Neural crest cell (in vitro differentiated cells): ENCODE results near the gene CELF4. TPM values are rescaled to one million over a fixed set of nuclear protein-coding genes. Genes with fewer than 3 reads are reported as not detected.

Source experiments
- DNase-seq: peaks from one replicate; pipeline ENCODE4 v3.0.0; 2021; ENCODE audit warnings: low read depth, mixed read lengths, low spot score
- H3K27ac Mint-ChIP-seq: one replicate; pipeline ENCODE4 v1.8.0; 2021; ENCODE audit warnings: mild to moderate bottlenecking, mixed read lengths; ENCODE audit not compliant: unreplicated experiment
- H3K27me3 Mint-ChIP-seq: 2 replicates; pipeline ENCODE4 v1.8.0; 2021; ENCODE audit warnings: low read depth, mild to moderate bottlenecking, mixed read lengths
- H3K36me3 Mint-ChIP-seq: 2 replicates; pipeline ENCODE4 v1.8.0; 2021; ENCODE audit warnings: low read depth, mild to moderate bottlenecking, mixed read lengths
- H3K4me1 Mint-ChIP-seq: 2 replicates; pipeline ENCODE4 v1.8.0; 2021; ENCODE audit warnings: mixed read lengths
- H3K4me3 Mint-ChIP-seq: one replicate; pipeline ENCODE4 v1.8.0; 2021; ENCODE audit warnings: mild to moderate bottlenecking, mixed read lengths
- H3K9me3 Mint-ChIP-seq: 2 replicates; pipeline ENCODE4 v1.8.0; 2021; ENCODE audit warnings: mixed read lengths
- total RNA-seq: library from RNA; stranded (reverse); gene quantifications from 2 replicates; pipeline ENCODE4 v1.2.1, GENCODE V29; 2021
- TF ChIP-seq, protein P1 (sequence below): fragments of 200-600 bp; sonication (generic); conservative IDR thresholded peaks from 2 replicates; pipeline ENCODE4 v1.5.0; 2021; ENCODE audit warnings: antibody characterized with exemption, mild to moderate bottlenecking

Gene CELF4
- total RNA-seq, 1 donor from 2014 or later, result 1.9 TPM

DNA sequence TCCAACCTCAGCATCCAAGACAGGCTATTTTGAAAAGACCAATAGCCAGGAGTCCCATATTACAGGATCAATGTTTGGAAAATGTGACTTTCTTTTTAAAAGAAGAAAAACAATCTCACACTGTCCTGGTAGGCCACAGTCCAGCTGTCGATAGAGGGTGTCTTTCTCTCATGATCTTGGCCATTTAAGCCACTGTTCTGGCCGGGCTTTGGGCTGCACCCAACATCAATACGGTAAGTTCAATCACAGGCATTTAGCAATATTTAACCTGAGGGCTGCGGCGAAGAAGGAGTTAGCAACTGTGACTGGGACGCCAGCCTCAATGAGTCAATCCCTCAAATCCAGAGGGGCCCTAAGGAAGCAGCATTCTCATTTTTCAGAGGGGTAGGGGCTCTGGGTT, 69.0 kb downstream of the CELF4 start:
- H3K36me3 Mint-ChIP-seq, result no peaks in the 10 kb centered on the region

DNA sequence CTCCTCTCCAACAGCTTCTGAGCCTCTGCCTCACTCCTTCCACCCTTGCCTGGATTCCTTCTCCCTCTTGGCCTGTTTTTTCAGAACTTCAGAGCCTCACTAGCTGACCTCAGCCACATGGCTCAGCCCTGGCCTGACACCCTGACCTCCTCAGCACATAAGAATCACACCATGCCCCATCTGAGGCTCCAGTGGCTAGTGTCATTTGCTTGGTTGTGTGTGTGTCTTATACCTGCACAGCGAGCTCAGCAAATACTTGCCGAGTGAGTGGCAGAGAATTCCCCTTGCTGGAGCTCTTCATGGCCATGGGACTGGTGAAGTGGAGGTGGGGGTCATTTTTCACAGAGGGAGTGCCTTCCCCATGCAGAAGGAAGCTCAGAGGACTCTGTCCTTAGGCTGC, 70.2 kb downstream of the CELF4 start:
- Mint-ChIP-seq H3K4me1 (peaks cover 22% of the 10 kb centered on the region), H3K36me3 (no peaks in the 10 kb centered on the region), H3K9me3 (no peaks in the 10 kb centered on the region), H3K4me3 (no peak overlapping the region), H3K27me3 (peaks cover 12% of the 10 kb centered on the region), H3K27ac (peak overlapping the region; percentile 86)
- DNase-seq, result no peak
- TF ChIP-seq, protein P1, sequence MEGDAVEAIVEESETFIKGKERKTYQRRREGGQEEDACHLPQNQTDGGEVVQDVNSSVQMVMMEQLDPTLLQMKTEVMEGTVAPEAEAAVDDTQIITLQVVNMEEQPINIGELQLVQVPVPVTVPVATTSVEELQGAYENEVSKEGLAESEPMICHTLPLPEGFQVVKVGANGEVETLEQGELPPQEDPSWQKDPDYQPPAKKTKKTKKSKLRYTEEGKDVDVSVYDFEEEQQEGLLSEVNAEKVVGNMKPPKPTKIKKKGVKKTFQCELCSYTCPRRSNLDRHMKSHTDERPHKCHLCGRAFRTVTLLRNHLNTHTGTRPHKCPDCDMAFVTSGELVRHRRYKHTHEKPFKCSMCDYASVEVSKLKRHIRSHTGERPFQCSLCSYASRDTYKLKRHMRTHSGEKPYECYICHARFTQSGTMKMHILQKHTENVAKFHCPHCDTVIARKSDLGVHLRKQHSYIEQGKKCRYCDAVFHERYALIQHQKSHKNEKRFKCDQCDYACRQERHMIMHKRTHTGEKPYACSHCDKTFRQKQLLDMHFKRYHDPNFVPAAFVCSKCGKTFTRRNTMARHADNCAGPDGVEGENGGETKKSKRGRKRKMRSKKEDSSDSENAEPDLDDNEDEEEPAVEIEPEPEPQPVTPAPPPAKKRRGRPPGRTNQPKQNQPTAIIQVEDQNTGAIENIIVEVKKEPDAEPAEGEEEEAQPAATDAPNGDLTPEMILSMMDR, result no peak

More for the DNA sequence above, 69.0 kb downstream of the CELF4 start:
- TF ChIP-seq, protein P1, result no peak
- H3K4me3 Mint-ChIP-seq, result no peak overlapping the region
- no peaks in the 10 kb centered on the region for H3K9me3 Mint-ChIP-seq
- DNase-seq, result no peak
- H3K27ac Mint-ChIP-seq, result no peak overlapping the region
- peaks cover 3% of the 10 kb centered on the region for H3K27me3 Mint-ChIP-seq
- peaks cover 14% of the 10 kb centered on the region for H3K4me1 Mint-ChIP-seq

DNA sequence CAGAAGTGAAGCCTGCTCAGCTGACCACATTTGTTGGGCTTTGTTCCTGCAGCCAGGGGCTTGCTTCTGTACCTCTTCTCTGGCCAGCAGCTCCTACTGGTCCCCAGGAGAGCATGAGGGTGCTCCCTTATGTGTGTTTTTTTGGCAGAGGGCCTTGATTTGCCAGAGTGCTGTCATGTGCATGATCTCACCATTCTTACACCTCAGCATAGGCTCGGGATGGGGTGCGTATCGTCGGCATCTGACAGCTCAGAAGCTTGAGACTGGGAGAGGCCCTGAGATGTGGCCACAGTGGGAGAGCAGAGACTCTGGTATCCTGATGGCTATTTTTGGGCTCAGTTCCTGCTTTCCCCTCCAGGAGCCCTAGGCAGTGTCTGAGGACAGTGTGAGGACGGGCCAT, 71.2 kb downstream of the CELF4 start:
- TF ChIP-seq, protein P1, result no peak
- DNase-seq, result no peak
- H3K27me3 Mint-ChIP-seq, result peaks cover 19% of the 10 kb centered on the region
- H3K4me3 Mint-ChIP-seq, result no peak overlapping the region
- H3K36me3 Mint-ChIP-seq, result no peaks in the 10 kb centered on the region
- H3K4me1 Mint-ChIP-seq, result peaks cover 29% of the 10 kb centered on the region
- no peaks in the 10 kb centered on the region for H3K9me3 Mint-ChIP-seq
- no peak overlapping the region for H3K27ac Mint-ChIP-seq

DNA sequence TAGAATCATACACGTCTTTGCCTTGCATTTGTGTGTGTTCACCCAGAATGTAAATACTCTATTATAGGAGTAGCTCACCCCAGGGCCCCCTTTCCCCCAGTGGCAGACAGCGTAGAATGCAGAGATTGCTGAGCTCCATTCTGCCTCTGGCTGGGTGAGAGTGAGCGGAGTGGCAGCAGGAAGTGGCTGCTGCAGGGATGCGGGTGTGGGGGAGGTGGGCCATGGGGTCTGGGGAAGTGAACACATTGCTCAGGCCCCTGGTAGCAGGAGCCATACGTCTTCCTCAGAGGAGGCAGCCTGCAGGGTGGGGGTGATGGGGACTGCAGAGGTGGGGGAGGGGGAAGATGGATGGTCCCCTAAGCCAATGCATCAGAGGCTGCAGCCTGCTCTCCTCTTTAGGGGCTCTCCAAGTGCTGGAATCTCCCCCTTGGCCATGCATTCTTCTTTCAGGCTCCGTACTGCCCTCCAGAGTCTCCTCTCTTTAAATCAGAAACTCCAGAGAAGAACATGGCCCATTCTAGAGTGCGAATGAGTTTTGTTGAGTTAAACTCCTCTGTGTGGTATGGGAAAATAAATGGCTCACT, 72.2 kb downstream of the CELF4 start:
- peaks cover 23% of the 10 kb centered on the region for H3K4me1 Mint-ChIP-seq
- no peaks in the 10 kb centered on the region for H3K36me3 Mint-ChIP-seq
- H3K4me3 Mint-ChIP-seq, result no peak overlapping the region
- no peaks in the 10 kb centered on the region for H3K9me3 Mint-ChIP-seq
- no peak overlapping the region for H3K27ac Mint-ChIP-seq
- no peak for DNase-seq
- peaks cover 28% of the 10 kb centered on the region for H3K27me3 Mint-ChIP-seq
- TF ChIP-seq, protein P1, result no peak

DNA sequence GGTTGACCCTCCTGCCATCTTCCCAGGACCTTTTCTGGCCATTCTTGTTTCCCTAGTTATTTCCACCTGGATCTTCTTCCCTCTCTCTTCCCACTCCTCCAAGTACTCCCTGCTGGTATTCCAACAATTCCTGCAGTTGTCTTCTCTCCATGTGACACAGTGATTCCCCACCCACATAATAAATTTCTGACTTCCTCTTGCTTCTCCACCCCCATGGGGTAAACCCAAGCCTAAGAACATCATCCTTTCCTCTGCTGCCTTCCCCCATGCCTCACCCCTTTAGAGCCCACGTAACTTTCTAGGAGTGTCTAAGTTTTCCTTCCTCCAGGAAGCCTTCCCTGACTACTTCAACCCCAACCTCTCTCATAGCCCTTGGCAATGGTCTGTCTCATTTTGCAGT, 72.6 kb downstream of the CELF4 start:
- Mint-ChIP-seq H3K27ac (no peak overlapping the region), H3K4me1 (peaks cover 26% of the 10 kb centered on the region), H3K36me3 (no peaks in the 10 kb centered on the region), H3K27me3 (peaks cover 33% of the 10 kb centered on the region), H3K9me3 (no peaks in the 10 kb centered on the region), H3K4me3 (no peak overlapping the region)
- no peak for DNase-seq
- TF ChIP-seq, protein P1, result no peak
